GM18505 (cell line): ENCODE measurements around the gene ACSM6.

ENCODE experiments used
- ATAC-seq: cut with Tn5 transposase; IDR thresholded peaks from one replicate; pipeline ENCODE4 v1.9.1; 2021; ENCODE audit not compliant: unreplicated experiment
- POLR2A ChIP-seq: IDR thresholded peaks from 4 replicates; pipeline ENCODE4 v1.6.1; 2011; ENCODE audit warnings: borderline replicate concordance; ENCODE audit not compliant: insufficient read depth, insufficient read length; ENCODE audit errors: extremely low read depth

Gene ACSM6

GRCh38 chr10:95193944-95194343 lies at the start of gene ACSM6:
ACSM6 (plus strand) TSS chr10:95194238; CDS start chr10:95194486, 248 bp downstream.
- no peak for TF ChIP-seq POLR2A
- ATAC-seq = no peak

GRCh38 chr10:95168694-95169093 lies 25.3 kb upstream of the ACSM6 start:
- no peak for TF ChIP-seq POLR2A
- no peak for ATAC-seq

GRCh38 chr10:95169522-95169921 lies 24.5 kb upstream of the ACSM6 start:
- no peak for ATAC-seq
- TF ChIP-seq POLR2A = no peak

GRCh38 chr10:95170790-95171189 lies 23.2 kb upstream of the ACSM6 start:
- ATAC-seq = no peak

GRCh38 chr10:95171336-95171735 lies 22.7 kb upstream of the ACSM6 start:
- no peak for TF ChIP-seq POLR2A
- no peak for ATAC-seq

More at GRCh38 chr10:95170790-95171189, 23.2 kb upstream of the ACSM6 start:
- TF ChIP-seq POLR2A = no peak

GRCh38 chr10:95172851-95173250 lies 21.2 kb upstream of the ACSM6 start:
- no peak for TF ChIP-seq POLR2A
- no peak for ATAC-seq

- TF ChIP-seq POLR2A = no peak
- ATAC-seq = no peak
These were observed 17.9 kb upstream of the ACSM6 start for GRCh38 chr10:95176101-95176500.

GRCh38 chr10:95177429-95177828 lies 16.6 kb upstream of the ACSM6 start:
- no peak for TF ChIP-seq POLR2A
- no peak for ATAC-seq

GRCh38 chr10:95178266-95178665 lies 15.8 kb upstream of the ACSM6 start:
- ATAC-seq = no peak
- no peak for TF ChIP-seq POLR2A

GRCh38 chr10:95178797-95179196 lies 15.2 kb upstream of the ACSM6 start:
- no peak for TF ChIP-seq POLR2A
- ATAC-seq = no peak

GRCh38 chr10:95181726-95182125 lies 12.3 kb upstream of the ACSM6 start:
- no peak for TF ChIP-seq POLR2A
- no peak for ATAC-seq

GRCh38 chr10:95183271-95184230 lies 10.5 kb upstream of the ACSM6 start:
- peak; percentile 61 for TF ChIP-seq POLR2A
- ATAC-seq = peak; percentile 98

GRCh38 chr10:95187617-95188016 lies 6.4 kb upstream of the ACSM6 start:
- TF ChIP-seq POLR2A = no peak
- ATAC-seq = no peak

GRCh38 chr10:95188593-95188992 lies 5.4 kb upstream of the ACSM6 start:
- ATAC-seq = no peak
- no peak for TF ChIP-seq POLR2A
